Activated naive CD4-positive, alpha-beta T cell treated with anti-CD3 and anti-CD28 coated beads, Interleukin-2, amount 10 ng/mL, durations not matched to agents 7 days and 5 days (primary cell): ENCODE data around the gene PDF.

ENCODE experiments used
- CTCF ChIA-PET: fragments of 350-600 bp; sonication (Branson Sonifier 250); formaldehyde crosslinking; loops from one replicate; lab custom pipeline; 2021; ENCODE audit warnings: antibody characterized with exemption; lab: Charles Lee
- DNase-seq: peaks from one replicate; pipeline ENCODE4 v3.0.0-alpha.2; 2020
- H3K27ac Mint-ChIP-seq: one replicate; pipeline ENCODE4 v1.8.0; 2021; ENCODE audit warnings: mild to moderate bottlenecking, moderate library complexity, mixed read lengths
- H3K27me3 Mint-ChIP-seq: one replicate; pipeline ENCODE4 v1.8.0; 2021; ENCODE audit warnings: mild to moderate bottlenecking, mixed read lengths
- H3K36me3 Mint-ChIP-seq: one replicate; pipeline ENCODE4 v1.8.0; 2021; ENCODE audit warnings: mixed read lengths
- H3K4me1 Mint-ChIP-seq: one replicate; pipeline ENCODE4 v1.8.0; 2021; ENCODE audit warnings: mixed read lengths
- H3K4me3 Mint-ChIP-seq: one replicate; pipeline ENCODE4 v1.8.0; 2021; ENCODE audit warnings: mild to moderate bottlenecking, moderate library complexity, mixed read lengths
- H3K9me3 Mint-ChIP-seq: one replicate; pipeline ENCODE4 v1.8.0; 2021; ENCODE audit warnings: mixed read lengths

The PDF gene

GRCh38 chr16:69327585-69328310 is 2.6 kb downstream of the PDF start:
- Mint-ChIP-seq H3K9me3 (no peaks in the 10 kb centered on the region), H3K4me1 (peaks cover 47% of the 10 kb centered on the region), H3K4me3 (no peak overlapping the region), H3K36me3 (peaks cover 45% of the 10 kb centered on the region), H3K27ac (no peak overlapping the region), H3K27me3 (no peaks in the 10 kb centered on the region)
- CTCF ChIA-PET: interaction anchor here (1.3 kb wide), 1 partner anchor 12 kb away, joined by 3 read pairs; no protein-coding TSS in a partner anchor
- DNase-seq: no peak

GRCh38 chr16:69326172-69326873 is 4.1 kb downstream of the PDF start:
- H3K4me1 Mint-ChIP-seq: peaks cover 52% of the 10 kb centered on the region
- H3K36me3 Mint-ChIP-seq: peaks cover 52% of the 10 kb centered on the region
- no peaks in the 10 kb centered on the region for H3K27me3 Mint-ChIP-seq
- no peak overlapping the region for H3K4me3 Mint-ChIP-seq
- DNase-seq: no peak
- H3K27ac Mint-ChIP-seq: no peak overlapping the region
- no peaks in the 10 kb centered on the region for H3K9me3 Mint-ChIP-seq
- CTCF ChIA-PET: no interaction called here

GRCh38 chr16:69325784-69326171 is 4.6 kb downstream of the PDF start:
- no peaks in the 10 kb centered on the region for H3K27me3 Mint-ChIP-seq
- H3K9me3 Mint-ChIP-seq: no peaks in the 10 kb centered on the region
- peaks cover 47% of the 10 kb centered on the region for H3K4me1 Mint-ChIP-seq
- H3K36me3 Mint-ChIP-seq: peaks cover 55% of the 10 kb centered on the region
- no peak for DNase-seq
- H3K27ac Mint-ChIP-seq: peak overlapping the region; percentile 52
- no peak overlapping the region for H3K4me3 Mint-ChIP-seq
- CTCF ChIA-PET: no interaction called here

- Mint-ChIP-seq H3K4me3 (no peak overlapping the region), H3K4me1 (peaks cover 47% of the 10 kb centered on the region), H3K36me3 (peaks cover 56% of the 10 kb centered on the region), H3K9me3 (no peaks in the 10 kb centered on the region), H3K27ac (no peak overlapping the region), H3K27me3 (no peaks in the 10 kb centered on the region)
- CTCF ChIA-PET: no interaction called here
- no peak for DNase-seq
These were observed 5.7 kb downstream of the PDF start for GRCh38 chr16:69324585-69325253.

- H3K36me3 Mint-ChIP-seq: peaks cover 57% of the 10 kb centered on the region
- H3K27ac Mint-ChIP-seq: peak overlapping the region; percentile 37
- CTCF ChIA-PET: no interaction called here
- no peaks in the 10 kb centered on the region for H3K9me3 Mint-ChIP-seq
- H3K4me3 Mint-ChIP-seq: no peak overlapping the region
- H3K27me3 Mint-ChIP-seq: no peaks in the 10 kb centered on the region
- H3K4me1 Mint-ChIP-seq: peaks cover 41% of the 10 kb centered on the region
- DNase-seq: no peak
These were observed 6.3 kb downstream of the PDF start for GRCh38 chr16:69324013-69324531.

GRCh38 chr16:69323415-69323814 is 7.0 kb downstream of the PDF start:
- Mint-ChIP-seq H3K36me3 (peaks cover 54% of the 10 kb centered on the region), H3K27me3 (no peaks in the 10 kb centered on the region), H3K4me3 (no peak overlapping the region), H3K27ac (no peak overlapping the region), H3K9me3 (no peaks in the 10 kb centered on the region), H3K4me1 (peaks cover 34% of the 10 kb centered on the region)
- DNase-seq: no peak
- CTCF ChIA-PET: no interaction called here

- no peak overlapping the region for H3K4me3 Mint-ChIP-seq
- peaks cover 53% of the 10 kb centered on the region for H3K36me3 Mint-ChIP-seq
- peaks cover 26% of the 10 kb centered on the region for H3K4me1 Mint-ChIP-seq
- DNase-seq: no peak
- no peak overlapping the region for H3K27ac Mint-ChIP-seq
- H3K9me3 Mint-ChIP-seq: no peaks in the 10 kb centered on the region
- CTCF ChIA-PET: no interaction called here
- no peaks in the 10 kb centered on the region for H3K27me3 Mint-ChIP-seq
These were observed 8.0 kb downstream of the PDF start for GRCh38 chr16:69322343-69322742.

- H3K27ac Mint-ChIP-seq: no peak overlapping the region
- no peaks in the 10 kb centered on the region for H3K9me3 Mint-ChIP-seq
- no peak overlapping the region for H3K4me3 Mint-ChIP-seq
- DNase-seq: peak; percentile 9
- no peaks in the 10 kb centered on the region for H3K27me3 Mint-ChIP-seq
- peaks cover 14% of the 10 kb centered on the region for H3K4me1 Mint-ChIP-seq
- CTCF ChIA-PET: no interaction called here
- peaks cover 55% of the 10 kb centered on the region for H3K36me3 Mint-ChIP-seq
These were observed 9.3 kb downstream of the PDF start for GRCh38 chr16:69321080-69321479.

GRCh38 chr16:69320740-69321073 is 9.7 kb downstream of the PDF start:
- no peak for DNase-seq
- no peaks in the 10 kb centered on the region for H3K9me3 Mint-ChIP-seq
- H3K4me3 Mint-ChIP-seq: no peak overlapping the region
- H3K36me3 Mint-ChIP-seq: peaks cover 54% of the 10 kb centered on the region
- peaks cover 10% of the 10 kb centered on the region for H3K4me1 Mint-ChIP-seq
- no peak overlapping the region for H3K27ac Mint-ChIP-seq
- CTCF ChIA-PET: no interaction called here
- no peaks in the 10 kb centered on the region for H3K27me3 Mint-ChIP-seq

GRCh38 chr16:69319826-69320739 is 10.3 kb downstream of the PDF start:
- H3K36me3 Mint-ChIP-seq: peaks cover 50% of the 10 kb centered on the region
- no peaks in the 10 kb centered on the region for H3K27me3 Mint-ChIP-seq
- H3K27ac Mint-ChIP-seq: no peak overlapping the region
- CTCF ChIA-PET: no interaction called here
- peak; percentile 10 for DNase-seq
- no peaks in the 10 kb centered on the region for H3K9me3 Mint-ChIP-seq
- H3K4me3 Mint-ChIP-seq: no peak overlapping the region
- peaks cover 9% of the 10 kb centered on the region for H3K4me1 Mint-ChIP-seq

GRCh38 chr16:69319381-69319780 is 11.0 kb downstream of the PDF start:
- H3K36me3 Mint-ChIP-seq: peaks cover 50% of the 10 kb centered on the region

GRCh38 chr16:69318911-69319289 is 11.5 kb downstream of the PDF start:
- DNase-seq: no peak
- no peak overlapping the region for H3K4me3 Mint-ChIP-seq
- H3K27me3 Mint-ChIP-seq: no peaks in the 10 kb centered on the region
- H3K9me3 Mint-ChIP-seq: no peaks in the 10 kb centered on the region
- no peak overlapping the region for H3K27ac Mint-ChIP-seq
- CTCF ChIA-PET: no interaction called here
- H3K4me1 Mint-ChIP-seq: peaks cover 6% of the 10 kb centered on the region
- peaks cover 50% of the 10 kb centered on the region for H3K36me3 Mint-ChIP-seq

More at GRCh38 chr16:69319381-69319780, 11.0 kb downstream of the PDF start:
- H3K4me1 Mint-ChIP-seq: peaks cover 5% of the 10 kb centered on the region
- H3K4me3 Mint-ChIP-seq: no peak overlapping the region
- DNase-seq: peak; percentile 15
- no peaks in the 10 kb centered on the region for H3K27me3 Mint-ChIP-seq
- H3K9me3 Mint-ChIP-seq: no peaks in the 10 kb centered on the region
- H3K27ac Mint-ChIP-seq: no peak overlapping the region
- CTCF ChIA-PET: no interaction called here

- Mint-ChIP-seq H3K4me3 (no peak overlapping the region), H3K27me3 (no peaks in the 10 kb centered on the region), H3K27ac (no peak overlapping the region), H3K9me3 (no peaks in the 10 kb centered on the region), H3K36me3 (peaks cover 54% of the 10 kb centered on the region), H3K4me1 (peaks cover 12% of the 10 kb centered on the region)
- peak; percentile 13 for DNase-seq
- CTCF ChIA-PET: no interaction called here
These were observed 12.0 kb downstream of the PDF start for GRCh38 chr16:69318177-69318910.
